HEK293T (cell line): Measurements from ENCODE around the gene DNA2.

ENCODE experiments used
- ELF4 ChIP-seq: fragments of 450-650 bp; IDR thresholded peaks from 2 replicates; pipeline ENCODE4 v1.6.1; 2017; ENCODE audit warnings: antibody characterized with exemption
- FOXA1 ChIP-seq: fragments of 450-650 bp; IDR thresholded peaks from 2 replicates; pipeline ENCODE4 v1.6.1; 2016; ENCODE audit warnings: mild to moderate bottlenecking
- FOXK2 ChIP-seq: fragments of 450-650 bp; IDR thresholded peaks from 2 replicates; pipeline ENCODE4 v1.6.1; 2016; ENCODE audit warnings: mild to moderate bottlenecking
- FOXM1 ChIP-seq: fragments of 450-650 bp; IDR thresholded peaks from 2 replicates; pipeline ENCODE4 v1.6.1; 2017; ENCODE audit warnings: mild to moderate bottlenecking, borderline replicate concordance
- HDGF ChIP-seq: fragments of 450-650 bp; IDR thresholded peaks from 2 replicates; pipeline ENCODE4 v1.6.1; 2017; ENCODE audit warnings: antibody characterized with exemption, borderline replicate concordance
- L3MBTL2 ChIP-seq: fragments of 450-650 bp; conservative IDR thresholded peaks from 2 replicates; pipeline ENCODE4 v1.6.1; 2016; ENCODE audit warnings: mild to moderate bottlenecking
- NFRKB ChIP-seq: fragments of 450-650 bp; IDR thresholded peaks from 2 replicates; pipeline ENCODE4 v1.6.1; 2016; ENCODE audit warnings: mild to moderate bottlenecking, moderate library complexity
- SP1 ChIP-seq: fragments of 450-650 bp; IDR thresholded peaks from 2 replicates; pipeline ENCODE4 v1.6.1; 2017
- SUZ12 ChIP-seq: fragments of 450-650 bp; IDR thresholded peaks from 2 replicates; pipeline ENCODE4 v1.6.1; 2016; ENCODE audit warnings: mild to moderate bottlenecking
- TARDBP ChIP-seq: fragments of 450-650 bp; IDR thresholded peaks from 2 replicates; pipeline ENCODE4 v1.6.1; 2016
- TF ChIP-seq, protein P1 (sequence below): fragments of 450-650 bp; IDR thresholded peaks from 2 replicates; pipeline ENCODE4 v1.6.1; 2016

DNA sequence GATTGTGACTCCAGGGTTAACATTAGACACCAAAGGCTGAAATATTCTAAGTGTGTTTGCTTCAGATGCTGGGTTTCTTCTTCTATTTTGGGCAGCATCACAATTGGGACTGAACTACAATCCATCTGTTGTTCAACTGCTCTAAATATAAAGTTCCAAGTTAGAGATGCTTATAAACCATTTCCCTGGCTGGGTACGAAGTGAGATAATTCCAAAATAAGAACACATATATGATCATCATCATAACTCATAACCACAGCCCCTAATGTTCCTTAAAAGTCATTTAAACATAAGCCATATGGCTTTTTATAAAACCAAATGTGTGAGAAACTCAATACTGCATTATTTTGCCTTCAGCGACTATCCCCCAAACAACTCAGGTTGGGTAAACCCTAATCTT lies 28.8 kb downstream of the DNA2 start:
- TF ChIP-seq FOXK2, result no peak
- no peak for TF ChIP-seq SP1
- no peak for TF ChIP-seq FOXM1
- TF ChIP-seq, protein P1, sequence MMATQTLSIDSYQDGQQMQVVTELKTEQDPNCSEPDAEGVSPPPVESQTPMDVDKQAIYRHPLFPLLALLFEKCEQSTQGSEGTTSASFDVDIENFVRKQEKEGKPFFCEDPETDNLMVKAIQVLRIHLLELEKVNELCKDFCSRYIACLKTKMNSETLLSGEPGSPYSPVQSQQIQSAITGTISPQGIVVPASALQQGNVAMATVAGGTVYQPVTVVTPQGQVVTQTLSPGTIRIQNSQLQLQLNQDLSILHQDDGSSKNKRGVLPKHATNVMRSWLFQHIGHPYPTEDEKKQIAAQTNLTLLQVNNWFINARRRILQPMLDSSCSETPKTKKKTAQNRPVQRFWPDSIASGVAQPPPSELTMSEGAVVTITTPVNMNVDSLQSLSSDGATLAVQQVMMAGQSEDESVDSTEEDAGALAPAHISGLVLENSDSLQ, result no peak
- no peak for TF ChIP-seq ELF4
- TF ChIP-seq NFRKB, result no peak
- no peak for TF ChIP-seq TARDBP
- no peak for TF ChIP-seq HDGF
- no peak for TF ChIP-seq SUZ12
- no peak for TF ChIP-seq L3MBTL2
- no peak for TF ChIP-seq FOXA1
